ENCODE results near the gene TRPV5.

- TF ChIP-seq CTCF (IDR thresholded peaks at IDR 0.05; ENCODE audit: low read depth, low read length) (peak; percentile 64), POLR2A (IDR thresholded peaks at IDR 0.05; ENCODE audit: extremely low read depth, insufficient read length) (no peak), MAX (IDR thresholded peaks at IDR 0.05; ENCODE audit: low read depth, low read length) (no peak), MYC (IDR thresholded peaks at IDR 0.05; ENCODE audit: low read depth, low read length) (no peak)
Observed at GRCh38 chr7:142866361-142867096, 67.0 kb downstream of the TRPV5 start.

Data from NB4 (cell line).